RWPE2 (cell line): ENCODE results near the gene AGBL3.
"Not testable (repeated sequence)": the region's sequence is repeated elsewhere in the genome, so short reads cannot be mapped to it uniquely, and the experiment has no call there.

Experiments used
- ATAC-seq: fragments of 200-7000 bp; cut with Tn5 transposase; 3 replicates; pipeline ENCODE4 v1.9.1; 2021; ENCODE audit warnings: low read depth
- DNase-seq: peaks from one replicate; pipeline ENCODE4 v3.0.0-alpha.2; 2020; ENCODE audit warnings: low spot score
- H3K27ac ChIP-seq: fragments of 450-650 bp; 2 replicates; pipeline ENCODE4 v1.5.1; 2017; ENCODE audit warnings: mild to moderate bottlenecking; ENCODE audit not compliant: poor library complexity, severe bottlenecking
- H3K27me3 ChIP-seq: fragments of 250-450 bp; sonication (Bioruptor Pico); 2 replicates; pipeline ENCODE4 v1.5.1; 2021; ENCODE audit warnings: mild to moderate bottlenecking, moderate library complexity; ENCODE audit not compliant: insufficient read depth, poor library complexity, severe bottlenecking
- H3K36me3 ChIP-seq: fragments of 250-450 bp; sonication (Bioruptor Pico); 2 replicates; pipeline ENCODE4 v1.5.1; 2020; ENCODE audit warnings: low read depth, mild to moderate bottlenecking, moderate library complexity
- H3K4me1 ChIP-seq: fragments of 250-450 bp; sonication (Bioruptor Pico); 2 replicates; pipeline ENCODE4 v1.5.1; 2021; ENCODE audit warnings: mild to moderate bottlenecking, moderate library complexity; ENCODE audit not compliant: insufficient read depth, poor library complexity, severe bottlenecking
- H3K4me3 ChIP-seq: fragments of 250-450 bp; sonication (Bioruptor Pico); 2 replicates; pipeline ENCODE4 v1.5.1; 2021; ENCODE audit warnings: mild to moderate bottlenecking, moderate library complexity; ENCODE audit not compliant: severe bottlenecking
- H3K9me3 ChIP-seq: fragments of 250-450 bp; sonication (Bioruptor Pico); 2 replicates; pipeline ENCODE4 v1.5.1; 2021; ENCODE audit warnings: mild to moderate bottlenecking, moderate library complexity; ENCODE audit not compliant: severe bottlenecking
- CTCF ChIP-seq: fragments of 450-650 bp; IDR thresholded peaks from one replicate; pipeline ENCODE4 v1.5.1; 2017; ENCODE audit warnings: mild to moderate bottlenecking, moderate library complexity; ENCODE audit not compliant: poor library complexity, severe bottlenecking

AGBL3 gene

DNA sequence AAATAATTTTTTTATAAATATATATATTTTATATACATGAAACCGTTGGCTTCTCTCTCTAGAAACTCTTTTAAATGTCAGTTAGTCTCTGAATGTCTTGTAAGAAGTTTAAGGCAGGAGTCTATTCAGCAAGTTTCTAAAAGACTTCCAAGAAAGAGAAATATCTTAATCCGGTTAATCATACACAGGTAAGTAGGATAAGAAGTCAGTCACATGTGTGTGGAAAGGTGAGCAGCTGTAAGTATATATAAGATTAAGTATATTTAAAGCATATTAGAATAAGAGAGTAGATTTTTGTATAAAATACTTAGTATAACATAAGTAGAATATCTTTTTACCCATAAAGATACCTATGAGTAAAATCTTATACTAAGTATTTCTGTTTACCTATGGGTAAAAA lies 48.9 kb downstream of the AGBL3 start:
- Histone ChIP-seq H3K4me3 (no peak overlapping the region), H3K36me3 (no peaks in the 10 kb centered on the region), H3K4me1 (no peaks in the 10 kb centered on the region), H3K9me3 (no peaks in the 10 kb centered on the region), H3K27ac (no peak overlapping the region), H3K27me3 (peaks cover 20% of the 10 kb centered on the region)
- DNase-seq = no peak
- ATAC-seq = no peak
- TF ChIP-seq CTCF = no peak

GRCh38 chr7:135067017-135067416 lies 80.7 kb downstream of the AGBL3 start:
- ATAC-seq, H3K4me3 ChIP-seq, H3K27me3 ChIP-seq: not testable (repeated sequence)

GRCh38 chr7:135074096-135074495 lies 87.8 kb downstream of the AGBL3 start:
- H3K9me3 ChIP-seq = no peaks in the 10 kb centered on the region
- ATAC-seq (no peak), DNase-seq (no peak)
- no peak for TF ChIP-seq CTCF
- peaks cover 5% of the 10 kb centered on the region for H3K27me3 ChIP-seq
- H3K27ac ChIP-seq = no peak overlapping the region
- H3K36me3 ChIP-seq = no peaks in the 10 kb centered on the region
- H3K4me1 ChIP-seq = no peaks in the 10 kb centered on the region
- H3K4me3 ChIP-seq = no peak overlapping the region

More at GRCh38 chr7:135067017-135067416, 80.7 kb downstream of the AGBL3 start:
- not testable (repeated sequence) for H3K27ac ChIP-seq, DNase-seq, H3K9me3 ChIP-seq, H3K4me1 ChIP-seq, H3K36me3 ChIP-seq

GRCh38 chr7:135074531-135074930 lies 88.2 kb downstream of the AGBL3 start:
- TF ChIP-seq CTCF = no peak

GRCh38 chr7:135075716-135076115 lies 89.4 kb downstream of the AGBL3 start:
- Histone ChIP-seq H3K4me1 (no peaks in the 10 kb centered on the region), H3K27ac (no peak overlapping the region), H3K36me3 (no peaks in the 10 kb centered on the region), H3K9me3 (no peaks in the 10 kb centered on the region), H3K4me3 (no peak overlapping the region), H3K27me3 (peaks cover 5% of the 10 kb centered on the region)
- TF ChIP-seq CTCF = no peak
- no peak for DNase-seq
- ATAC-seq = no peak

More at GRCh38 chr7:135074531-135074930, 88.2 kb downstream of the AGBL3 start:
- peaks cover 5% of the 10 kb centered on the region for H3K27me3 ChIP-seq
- no peak for ATAC-seq
- no peaks in the 10 kb centered on the region for H3K9me3 ChIP-seq
- no peak overlapping the region for H3K27ac ChIP-seq
- H3K36me3 ChIP-seq = no peaks in the 10 kb centered on the region
- H3K4me3 ChIP-seq = no peak overlapping the region
- H3K4me1 ChIP-seq = no peaks in the 10 kb centered on the region
- no peak for DNase-seq
